ENCODE measurements around the gene LDB2.

DNA sequence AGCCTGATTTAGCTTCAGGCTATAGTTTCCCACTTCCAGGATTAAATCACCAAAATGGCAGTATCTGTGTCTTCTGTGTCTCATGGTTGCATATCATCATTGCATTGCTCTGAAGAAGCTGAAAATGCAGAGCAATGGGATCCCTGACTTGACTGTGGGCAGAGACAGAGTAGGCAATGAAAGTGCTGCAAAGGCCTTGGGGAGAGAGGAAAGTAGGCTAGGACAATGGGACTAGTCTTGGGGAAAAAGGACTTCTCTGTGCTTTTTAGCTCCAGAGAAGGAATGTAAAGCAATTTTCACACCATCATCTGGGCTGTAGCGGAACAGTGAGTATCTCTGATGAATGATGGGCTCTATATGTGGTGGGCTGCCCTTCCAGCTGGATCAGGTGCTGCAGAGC, 202.5 kb downstream of the LDB2 start:
- no peak for TF ChIP-seq EZH2 (IDR thresholded peaks at IDR 0.05; ENCODE audit: insufficient read depth, low read length)
- no peak for TF ChIP-seq CTCF (IDR thresholded peaks at IDR 0.05; ENCODE audit: insufficient read depth, low read depth, low read length)

All from astrocyte (in vitro differentiated cells and primary cell).